GM15510 (cell line): Measurements from ENCODE around the gene SMURF2.

ENCODE experiments used
- POLR2A ChIP-seq: IDR thresholded peaks from 3 replicates; pipeline ENCODE4 v1.6.1; 2011; ENCODE audit warnings: borderline replicate concordance; ENCODE audit not compliant: insufficient read length; ENCODE audit errors: extremely low read depth

SMURF2 gene

GRCh38 chr17:64679710-64680216 is 17.7 kb upstream of the SMURF2 start:
- no peak for TF ChIP-seq POLR2A

GRCh38 chr17:64676763-64677162 is 14.7 kb upstream of the SMURF2 start:
- no peak for TF ChIP-seq POLR2A

DNA sequence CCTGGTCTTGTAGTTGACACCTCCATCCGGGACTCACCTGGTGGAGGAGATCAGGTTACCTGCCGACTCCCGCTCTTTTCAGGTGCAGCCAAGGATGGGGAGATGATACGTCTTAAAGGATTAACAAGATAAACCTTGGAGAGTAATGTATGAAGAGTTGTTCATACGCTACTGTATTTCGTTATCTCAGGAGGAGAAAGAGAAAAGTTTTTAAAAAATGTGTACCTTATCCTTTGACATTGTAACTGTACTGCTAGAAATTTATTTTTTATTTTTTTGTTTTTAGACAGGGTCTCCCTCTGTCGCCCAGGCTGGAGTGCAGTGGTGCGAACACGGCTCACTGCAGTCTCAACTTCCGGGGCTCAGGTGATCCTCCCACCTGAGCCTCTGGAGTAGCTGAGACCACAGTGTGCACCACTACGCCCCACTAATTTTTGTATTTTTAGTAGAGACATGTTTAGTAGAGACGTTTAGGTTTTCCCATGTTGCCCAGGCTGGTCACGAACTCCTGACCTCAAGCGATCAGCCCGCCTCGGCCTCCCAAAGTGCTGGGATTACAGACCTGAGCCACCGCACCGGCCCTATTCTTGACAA is 764 bp upstream of the SMURF2 start:
- TF ChIP-seq POLR2A, result no peak

- TF ChIP-seq POLR2A, result no peak
Measured at GRCh38 chr17:64661726-64661975, 456 bp downstream of the SMURF2 start.

GRCh38 chr17:64658931-64659330 is 3.2 kb downstream of the SMURF2 start:
- TF ChIP-seq POLR2A, result no peak

GRCh38 chr17:64657610-64658125 is 4.4 kb downstream of the SMURF2 start:
- no peak for TF ChIP-seq POLR2A

- no peak for TF ChIP-seq POLR2A
Measured at GRCh38 chr17:64655704-64656103, 6.4 kb downstream of the SMURF2 start.

GRCh38 chr17:64653985-64654355 is 8.1 kb downstream of the SMURF2 start:
- TF ChIP-seq POLR2A, result no peak

DNA sequence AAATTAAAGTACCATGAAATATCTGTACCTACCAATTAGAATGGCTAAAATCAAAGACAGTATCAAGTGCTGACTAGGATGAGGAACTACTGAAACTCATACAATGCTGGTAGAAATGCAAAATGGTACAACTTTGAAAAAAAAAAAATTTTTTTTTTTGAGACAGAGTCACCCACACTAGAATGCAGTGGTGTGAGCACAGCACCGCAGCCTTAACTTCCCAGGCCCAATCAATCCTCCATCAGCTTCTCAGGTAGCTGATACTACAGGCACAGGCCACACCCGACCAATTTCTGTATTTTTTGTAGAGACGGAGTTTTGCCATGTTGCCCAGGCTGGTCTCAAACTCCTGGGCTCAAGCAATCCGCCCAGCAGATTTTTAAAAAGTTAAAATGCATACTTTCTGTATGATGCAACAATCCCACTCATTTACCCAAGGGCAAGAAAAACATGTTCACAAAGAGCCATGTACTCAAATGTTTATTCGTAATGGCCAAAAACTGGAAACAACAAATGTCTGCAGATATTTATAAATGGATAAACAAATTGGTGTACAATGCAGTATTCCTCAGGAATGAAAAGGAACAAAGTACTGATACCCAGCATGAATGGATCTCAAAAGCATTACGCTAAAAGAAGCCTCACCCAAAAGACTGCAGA is 8.7 kb downstream of the SMURF2 start:
- TF ChIP-seq POLR2A, result no peak

- no peak for TF ChIP-seq POLR2A
Measured at GRCh38 chr17:64651889-64652288, 10.2 kb downstream of the SMURF2 start.

GRCh38 chr17:64648234-64648633 is 13.9 kb downstream of the SMURF2 start:
- no peak for TF ChIP-seq POLR2A

DNA sequence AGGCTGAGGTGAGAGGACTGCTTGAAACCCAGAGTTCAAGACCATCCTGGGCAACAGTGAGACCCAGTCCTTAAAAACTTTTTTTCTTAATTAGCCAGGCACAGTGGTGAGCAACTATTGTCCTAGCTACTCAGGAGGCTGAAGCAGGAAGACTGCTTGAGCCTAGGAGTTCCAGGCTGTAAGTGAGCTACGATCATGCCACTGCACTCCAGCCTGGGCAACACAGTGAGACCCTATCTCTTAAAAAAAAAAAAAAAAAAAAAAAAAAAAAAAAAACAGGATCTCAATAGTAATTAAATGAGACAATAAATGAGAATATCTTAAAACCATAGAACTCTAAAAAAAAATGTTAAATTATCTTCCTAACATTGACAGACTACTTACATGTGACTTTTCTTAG is 14.3 kb downstream of the SMURF2 start:
- no peak for TF ChIP-seq POLR2A

DNA sequence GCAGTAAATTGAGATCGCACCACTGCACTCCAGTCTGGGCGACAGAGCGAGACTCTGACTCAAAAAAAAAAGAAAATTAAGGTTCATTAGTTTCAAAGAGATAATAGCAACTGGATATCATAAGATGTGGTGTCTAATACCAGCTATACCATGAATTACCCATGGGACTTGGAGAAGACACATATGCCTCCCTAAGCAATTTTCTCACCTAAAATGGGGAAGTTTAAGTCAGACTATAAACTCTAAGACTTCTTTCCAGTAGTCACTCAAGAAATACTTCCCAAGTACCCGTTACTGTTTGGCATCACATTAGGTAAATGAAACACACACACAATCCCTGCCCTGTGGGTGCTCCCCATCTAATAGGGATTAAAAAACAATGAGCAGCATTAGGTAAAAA is 22.6 kb downstream of the SMURF2 start:
- no peak for TF ChIP-seq POLR2A

DNA sequence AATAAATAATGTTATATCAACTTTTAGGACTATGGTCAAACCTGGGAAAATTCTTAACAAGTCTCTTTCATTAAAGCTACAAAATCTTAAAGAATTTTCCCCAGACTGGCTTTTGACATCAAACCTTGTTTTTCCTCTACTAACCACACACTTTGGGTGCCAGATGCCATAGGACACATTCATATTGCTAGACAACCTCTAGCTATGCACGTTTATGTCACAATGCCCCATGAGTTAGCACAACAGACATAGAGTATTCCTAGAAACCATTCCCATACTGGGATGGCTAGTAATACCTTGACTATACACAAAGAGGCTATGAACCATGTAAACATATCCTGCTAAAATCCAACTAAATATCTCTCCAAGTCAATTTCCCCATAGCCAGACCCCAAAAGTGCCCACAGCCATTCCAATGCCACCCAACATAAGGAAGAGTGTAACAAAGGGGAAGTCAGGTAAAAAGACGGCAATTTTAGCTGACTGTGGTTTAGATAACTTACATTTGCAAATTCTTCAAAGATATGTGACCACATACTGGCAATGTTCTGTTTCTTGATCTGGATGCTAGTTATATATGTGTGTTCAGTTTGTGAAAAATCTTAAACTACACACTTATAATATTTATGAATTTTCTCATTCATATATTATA is 23.4 kb downstream of the SMURF2 start:
- no peak for TF ChIP-seq POLR2A

DNA sequence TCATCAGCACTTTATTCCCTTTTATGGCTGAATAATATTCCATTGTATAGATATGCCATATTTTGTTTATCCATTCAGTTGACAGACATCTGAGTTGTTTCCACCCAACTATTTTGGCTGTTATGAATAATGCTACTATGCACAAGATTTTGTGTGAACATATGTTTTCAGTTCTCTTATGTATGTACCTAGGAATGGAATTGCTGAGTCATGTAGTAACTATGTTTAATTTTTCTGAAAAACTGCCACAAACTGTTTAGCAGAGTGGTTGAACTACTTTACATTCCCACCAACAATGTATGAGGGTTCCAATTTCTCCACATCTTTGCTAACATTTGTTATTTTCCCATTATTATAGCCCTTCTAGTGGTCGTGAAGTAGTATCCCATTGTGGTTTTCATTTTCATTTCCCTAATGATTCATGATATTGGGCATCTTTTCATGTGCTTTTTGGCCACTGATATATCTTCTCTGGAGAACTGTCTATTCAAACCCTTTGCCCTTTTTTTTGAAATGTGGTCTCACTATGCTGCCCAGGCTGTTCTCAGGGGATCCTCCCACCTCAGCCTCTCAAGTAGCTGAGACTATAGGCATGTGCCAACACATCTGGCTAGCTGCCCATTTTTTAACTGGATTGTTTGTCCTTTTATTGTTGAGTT is 26.3 kb downstream of the SMURF2 start:
- no peak for TF ChIP-seq POLR2A
